ENCODE results near the gene SARS1. TPM values are rescaled to one million over a fixed set of nuclear protein-coding genes. Genes with fewer than 3 reads are reported as not detected.
A peak's percentile ranks its signal among the peaks of the same experiment; 100 is the strongest.

The SARS1 gene
- total RNA-seq, 1 donor from 2014 or later = 348 TPM

- Mint-ChIP-seq H3K4me1 (ENCODE audit: low read depth) (peaks cover 21% of the 10 kb centered on the region), H3K36me3 (ENCODE audit: low read depth) (no peaks in the 10 kb centered on the region), H3K9me3 (ENCODE audit: low read depth) (no peaks in the 10 kb centered on the region), H3K4me3 (ENCODE audit: unreplicated experiment) (no peak overlapping the region), H3K27ac (ENCODE audit: unreplicated experiment) (no peak overlapping the region), H3K27me3 (ENCODE audit: low read depth) (no peaks in the 10 kb centered on the region)
- TF ChIP-seq CTCF (IDR thresholded peaks at IDR 0.05) = no peak
- no peak for DNase-seq (ENCODE audit: low spot score)
These were observed 21.3 kb upstream of the SARS1 start for GRCh38 chr1:109192433-109192832.

- peak overlapping the region; percentile 33 for H3K27ac Mint-ChIP-seq (ENCODE audit: unreplicated experiment)
- H3K36me3 Mint-ChIP-seq (ENCODE audit: low read depth) = no peaks in the 10 kb centered on the region
- no peak for DNase-seq (ENCODE audit: low spot score)
- peak; percentile 76 for TF ChIP-seq CTCF (IDR thresholded peaks at IDR 0.05)
- peaks cover 34% of the 10 kb centered on the region for H3K4me1 Mint-ChIP-seq (ENCODE audit: low read depth)
- H3K9me3 Mint-ChIP-seq (ENCODE audit: low read depth) = no peaks in the 10 kb centered on the region
- no peak overlapping the region for H3K4me3 Mint-ChIP-seq (ENCODE audit: unreplicated experiment)
- no peaks in the 10 kb centered on the region for H3K27me3 Mint-ChIP-seq (ENCODE audit: low read depth)
These were observed 19.8 kb upstream of the SARS1 start for GRCh38 chr1:109193653-109194590.

GRCh38 chr1:109197158-109198042 lies 16.3 kb upstream of the SARS1 start:
- Mint-ChIP-seq H3K36me3 (ENCODE audit: low read depth) (no peaks in the 10 kb centered on the region), H3K27ac (ENCODE audit: unreplicated experiment) (peak overlapping the region; percentile 98), H3K9me3 (ENCODE audit: low read depth) (no peaks in the 10 kb centered on the region), H3K4me3 (ENCODE audit: unreplicated experiment) (peak overlapping the region; percentile 39), H3K27me3 (ENCODE audit: low read depth) (no peaks in the 10 kb centered on the region), H3K4me1 (ENCODE audit: low read depth) (peaks cover 44% of the 10 kb centered on the region)
- DNase-seq (ENCODE audit: low spot score) = no peak
- no peak for TF ChIP-seq CTCF (IDR thresholded peaks at IDR 0.05)

- Mint-ChIP-seq H3K9me3 (ENCODE audit: low read depth) (no peaks in the 10 kb centered on the region), H3K4me3 (ENCODE audit: unreplicated experiment) (no peak overlapping the region), H3K36me3 (ENCODE audit: low read depth) (no peaks in the 10 kb centered on the region), H3K27ac (ENCODE audit: unreplicated experiment) (peak overlapping the region; percentile 98), H3K27me3 (ENCODE audit: low read depth) (no peaks in the 10 kb centered on the region), H3K4me1 (ENCODE audit: low read depth) (peaks cover 50% of the 10 kb centered on the region)
- DNase-seq (ENCODE audit: low spot score) = no peak
- TF ChIP-seq CTCF (IDR thresholded peaks at IDR 0.05) = no peak
These were observed 15.5 kb upstream of the SARS1 start for GRCh38 chr1:109198043-109198695.

GRCh38 chr1:109198745-109199144 lies 15.0 kb upstream of the SARS1 start:
- Mint-ChIP-seq H3K27me3 (ENCODE audit: low read depth) (no peaks in the 10 kb centered on the region), H3K4me1 (ENCODE audit: low read depth) (peaks cover 51% of the 10 kb centered on the region), H3K4me3 (ENCODE audit: unreplicated experiment) (no peak overlapping the region), H3K36me3 (ENCODE audit: low read depth) (no peaks in the 10 kb centered on the region), H3K9me3 (ENCODE audit: low read depth) (no peaks in the 10 kb centered on the region), H3K27ac (ENCODE audit: unreplicated experiment) (peak overlapping the region; percentile 98)
- TF ChIP-seq CTCF (IDR thresholded peaks at IDR 0.05) = no peak
- DNase-seq (ENCODE audit: low spot score) = no peak

Data from chondrocyte (in vitro differentiated cells).